Calu3 (cell line): ENCODE results near the gene SRMS. TPM values are rescaled to one million over a fixed set of nuclear protein-coding genes. Genes with fewer than 3 reads are reported as not detected.

Source experiments
- BruUV-seq: library from RNA; stranded (reverse); fragments of 400-500 nt; replicated peaks from 2 replicates; lab custom pipeline; 2021; lab: Mats Ljungman, UMichigan
- CTCF ChIA-PET: fragments of 300-600 bp; sonication (Branson Sonifier 250); formaldehyde crosslinking; loops from one replicate; lab custom pipeline; 2022; ENCODE audit warnings: antibody characterized with exemption; lab: Charles Lee
- DNase-seq: peaks from one replicate; pipeline ENCODE4 v3.0.0; 2022
- H3K27ac Mint-ChIP-seq: one replicate; pipeline ENCODE4 v1.8.0; 2022; ENCODE audit warnings: mixed read lengths; ENCODE audit not compliant: unreplicated experiment
- H3K27me3 Mint-ChIP-seq: one replicate; pipeline ENCODE4 v1.8.0; 2022; ENCODE audit warnings: mixed read lengths; ENCODE audit not compliant: unreplicated experiment
- H3K36me3 Mint-ChIP-seq: one replicate; pipeline ENCODE4 v1.8.0; 2022; ENCODE audit warnings: mild to moderate bottlenecking, moderate library complexity, mixed read lengths; ENCODE audit not compliant: insufficient read depth, unreplicated experiment
- H3K4me1 Mint-ChIP-seq: one replicate; pipeline ENCODE4 v1.8.0; 2022; ENCODE audit warnings: mild to moderate bottlenecking, low read depth, mixed read lengths; ENCODE audit not compliant: unreplicated experiment
- H3K4me3 Mint-ChIP-seq: one replicate; pipeline ENCODE4 v1.8.0; 2022; ENCODE audit warnings: mild to moderate bottlenecking, low read depth, moderate library complexity, mixed read lengths; ENCODE audit not compliant: unreplicated experiment
- H3K9me3 Mint-ChIP-seq: one replicate; pipeline ENCODE4 v1.8.0; 2022; ENCODE audit warnings: low read depth, mixed read lengths; ENCODE audit not compliant: unreplicated experiment
- intact Hi-C: fragments of 100-400 bp; cut with micrococcal nuclease; formaldehyde crosslinking; loops from one replicate; pipeline ENCODE4 v1.10.0; 2022; ENCODE audit not compliant: unreplicated experiment
- total RNA-seq: library from RNA; stranded (reverse); gene quantifications from 2 replicates; pipeline ENCODE4 v1.2.3, GENCODE V29; 2022
- TF ChIP-seq, protein P1 (sequence below): fragments of 200-600 bp; IDR thresholded peaks from one replicate; pipeline ENCODE4 v1.8.0; 2022; ENCODE audit warnings: antibody characterized with exemption; ENCODE audit not compliant: unreplicated experiment

Gene SRMS
- total RNA-seq, 1 experiment from 2014 or later: not detected

DNA sequence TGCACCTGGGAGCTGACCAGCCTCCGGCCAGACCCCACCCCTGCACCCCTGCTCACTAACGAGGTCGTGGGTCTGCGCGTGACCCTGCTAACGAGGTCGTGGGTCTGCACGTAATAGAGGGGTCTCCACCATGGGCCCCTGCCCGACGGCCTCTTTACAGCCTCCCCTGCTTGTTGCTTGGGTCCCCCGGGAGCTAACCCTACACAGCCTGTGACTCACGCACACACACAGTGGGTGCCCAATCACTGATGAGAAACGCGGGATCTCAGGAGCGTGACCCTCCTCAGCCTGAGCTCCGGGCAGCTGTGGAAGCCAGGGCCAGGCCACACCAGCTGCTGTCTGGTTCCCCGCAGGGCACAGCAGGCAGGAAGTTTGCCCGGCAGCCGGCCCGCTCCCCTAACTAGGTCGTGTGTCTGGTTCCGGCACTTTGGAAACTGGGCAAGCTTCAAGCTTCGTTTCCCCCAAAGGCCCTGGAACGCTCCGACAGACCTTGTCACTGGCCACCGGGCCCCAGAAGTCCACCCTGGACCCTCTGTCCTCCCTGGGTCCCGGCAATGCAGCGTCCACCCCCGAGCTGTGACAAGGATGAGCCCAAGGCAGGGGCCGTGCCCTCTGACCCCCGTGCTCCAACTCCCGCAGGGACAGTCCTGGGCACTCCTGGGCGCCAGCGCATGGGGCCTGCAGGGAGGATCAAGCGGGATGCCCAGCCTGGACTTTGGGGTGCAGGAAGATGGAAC, 11.1 kb downstream of the SRMS start:
- H3K9me3 Mint-ChIP-seq: no peaks in the 10 kb centered on the region
- peak; percentile 66 for DNase-seq
- TF ChIP-seq, protein P1, sequence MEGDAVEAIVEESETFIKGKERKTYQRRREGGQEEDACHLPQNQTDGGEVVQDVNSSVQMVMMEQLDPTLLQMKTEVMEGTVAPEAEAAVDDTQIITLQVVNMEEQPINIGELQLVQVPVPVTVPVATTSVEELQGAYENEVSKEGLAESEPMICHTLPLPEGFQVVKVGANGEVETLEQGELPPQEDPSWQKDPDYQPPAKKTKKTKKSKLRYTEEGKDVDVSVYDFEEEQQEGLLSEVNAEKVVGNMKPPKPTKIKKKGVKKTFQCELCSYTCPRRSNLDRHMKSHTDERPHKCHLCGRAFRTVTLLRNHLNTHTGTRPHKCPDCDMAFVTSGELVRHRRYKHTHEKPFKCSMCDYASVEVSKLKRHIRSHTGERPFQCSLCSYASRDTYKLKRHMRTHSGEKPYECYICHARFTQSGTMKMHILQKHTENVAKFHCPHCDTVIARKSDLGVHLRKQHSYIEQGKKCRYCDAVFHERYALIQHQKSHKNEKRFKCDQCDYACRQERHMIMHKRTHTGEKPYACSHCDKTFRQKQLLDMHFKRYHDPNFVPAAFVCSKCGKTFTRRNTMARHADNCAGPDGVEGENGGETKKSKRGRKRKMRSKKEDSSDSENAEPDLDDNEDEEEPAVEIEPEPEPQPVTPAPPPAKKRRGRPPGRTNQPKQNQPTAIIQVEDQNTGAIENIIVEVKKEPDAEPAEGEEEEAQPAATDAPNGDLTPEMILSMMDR: no peak
- H3K4me1 Mint-ChIP-seq: peaks cover 70% of the 10 kb centered on the region
- intact Hi-C loops: loop anchor here (5.0 kb wide), 3 partner anchors 41 to 436 kb away; no protein-coding TSS in a partner anchor
- CTCF ChIA-PET: interaction anchor here (0.6 to 3.2 kb wide), 13 partner anchors 10 to 444 kb away, joined by 3 to 37 read pairs (median 10); partner anchors contain the start of genes ARFRP1, HELZ2, PPDPF and PRPF6
- H3K4me3 Mint-ChIP-seq: peak overlapping the region; percentile 89
- no TSS peak for BruUV-seq
- H3K36me3 Mint-ChIP-seq: peaks cover 71% of the 10 kb centered on the region
- H3K27me3 Mint-ChIP-seq: no peaks in the 10 kb centered on the region
- H3K27ac Mint-ChIP-seq: peak overlapping the region; percentile 84

DNA sequence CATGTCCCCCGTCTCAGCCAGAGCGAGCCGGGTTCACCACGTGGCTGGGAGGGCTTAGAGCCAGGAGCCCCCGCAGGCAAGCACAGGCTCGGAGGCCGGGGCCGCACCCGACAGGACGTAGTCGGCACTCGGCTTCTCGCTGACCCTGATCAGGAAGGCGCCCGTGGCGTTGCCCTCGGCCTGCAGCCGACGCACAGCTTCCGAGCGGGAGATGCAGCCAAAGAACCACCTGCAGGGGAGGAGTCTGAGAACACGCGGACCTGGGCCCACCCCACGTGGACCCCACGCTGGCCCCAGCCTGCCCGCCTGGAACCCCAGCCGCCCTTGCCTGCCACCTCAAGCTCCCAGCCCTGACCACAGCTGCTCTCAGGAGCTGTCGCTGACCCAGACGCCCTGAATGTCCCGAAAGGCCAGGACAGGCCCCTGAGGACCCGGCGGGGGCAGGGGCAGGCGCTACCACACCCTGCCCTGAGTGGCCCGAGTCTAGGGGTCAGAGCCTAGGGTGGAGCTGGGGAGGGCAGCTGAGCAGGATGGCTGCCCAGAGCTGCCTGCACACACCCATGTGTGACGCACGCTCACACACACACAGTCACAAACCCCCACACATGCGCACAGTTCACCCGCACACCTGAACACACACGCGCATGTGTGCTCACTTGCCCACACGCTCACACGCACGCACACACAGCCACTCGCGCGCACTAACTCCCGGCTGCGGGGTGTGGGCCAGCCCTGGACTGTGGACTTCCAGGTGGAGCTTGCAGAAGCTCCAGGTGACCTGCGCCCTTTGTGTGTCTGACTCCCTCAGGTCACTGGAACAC, 12.5 kb downstream of the SRMS start:
- CTCF ChIA-PET: interaction anchor here (0.7 to 1.5 kb wide), 5 partner anchors 8 to 226 kb away, joined by 3 to 9 read pairs (median 3); no protein-coding TSS in a partner anchor
- peak overlapping the region; percentile 77 for H3K27ac Mint-ChIP-seq
- TF ChIP-seq, protein P1: no peak
- DNase-seq: peak; percentile 51
- peak overlapping the region; percentile 66 for H3K4me3 Mint-ChIP-seq
- intact Hi-C loops: loop anchor here (5.0 kb wide), 3 partner anchors 42 to 437 kb away; no protein-coding TSS in a partner anchor
- no peaks in the 10 kb centered on the region for H3K9me3 Mint-ChIP-seq
- peaks cover 81% of the 10 kb centered on the region for H3K36me3 Mint-ChIP-seq
- BruUV-seq: no TSS peak
- H3K4me1 Mint-ChIP-seq: peaks cover 68% of the 10 kb centered on the region
- H3K27me3 Mint-ChIP-seq: no peaks in the 10 kb centered on the region

DNA sequence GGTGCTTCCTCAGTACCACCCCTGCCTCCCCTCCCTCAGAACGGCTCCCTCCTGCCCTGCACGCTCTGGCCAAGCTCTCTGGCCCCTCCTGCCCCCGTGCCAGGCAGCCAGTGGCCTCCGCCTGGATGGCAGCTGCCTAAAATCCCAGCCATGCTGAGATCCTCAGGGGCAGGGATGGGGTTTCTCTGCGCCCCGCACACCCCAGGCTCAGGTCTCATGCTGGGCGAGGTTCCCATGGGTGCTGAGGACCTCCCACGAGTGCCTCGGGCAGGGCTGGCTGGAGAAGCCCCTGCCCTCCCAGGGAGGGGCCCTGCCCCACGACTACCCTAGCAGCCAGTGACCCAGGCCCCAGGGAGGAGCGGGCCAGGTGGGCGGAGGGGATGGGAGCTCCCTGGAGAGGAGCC, 13.1 kb downstream of the SRMS start:
- intact Hi-C loops: no loop called here
- H3K27ac Mint-ChIP-seq: peak overlapping the region; percentile 63
- BruUV-seq: no TSS peak
- CTCF ChIA-PET: interaction anchor here (0.7 to 1.2 kb wide), 3 partner anchors 50 to 225 kb away, joined by 3 to 9 read pairs (median 3); no protein-coding TSS in a partner anchor
- H3K27me3 Mint-ChIP-seq: no peaks in the 10 kb centered on the region
- TF ChIP-seq, protein P1: no peak
- H3K36me3 Mint-ChIP-seq: peaks cover 87% of the 10 kb centered on the region
- H3K9me3 Mint-ChIP-seq: no peaks in the 10 kb centered on the region
- peak overlapping the region; percentile 66 for H3K4me3 Mint-ChIP-seq
- H3K4me1 Mint-ChIP-seq: peaks cover 62% of the 10 kb centered on the region
- no peak for DNase-seq

DNA sequence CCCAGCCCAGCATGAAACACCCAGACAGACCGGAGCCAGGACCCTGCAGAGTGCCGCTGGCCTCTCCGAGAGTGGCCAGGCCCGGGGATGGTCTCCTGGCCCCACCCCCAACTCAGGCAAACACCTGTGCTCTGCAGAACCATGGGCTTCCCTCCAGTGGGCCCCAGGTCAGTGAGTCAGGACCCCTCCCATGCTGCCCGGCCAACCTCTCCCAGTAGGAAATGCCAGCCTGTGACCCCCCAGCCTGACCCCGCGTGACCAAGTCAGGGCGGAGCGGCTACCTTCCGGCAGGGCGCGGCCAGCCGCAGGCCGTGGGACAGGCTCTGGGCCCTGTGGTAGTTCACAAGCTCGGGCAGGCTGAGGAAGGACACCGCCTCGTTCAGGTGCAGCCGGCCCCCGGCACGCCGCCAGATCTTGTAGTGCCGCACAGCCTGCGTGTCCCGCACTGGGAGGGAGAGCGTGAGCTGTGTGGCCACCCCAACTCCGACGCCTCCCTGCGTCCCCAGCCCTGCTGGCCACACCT, 13.6 kb downstream of the SRMS start:
- BruUV-seq: no TSS peak
- CTCF ChIA-PET: interaction anchor here (0.7 to 1.2 kb wide), 3 partner anchors 50 to 225 kb away, joined by 3 to 9 read pairs (median 3); no protein-coding TSS in a partner anchor
- Mint-ChIP-seq H3K4me3 (peak overlapping the region; percentile 66), H3K27me3 (no peaks in the 10 kb centered on the region), H3K4me1 (peaks cover 57% of the 10 kb centered on the region), H3K27ac (peak overlapping the region; percentile 63), H3K36me3 (peaks cover 87% of the 10 kb centered on the region), H3K9me3 (no peaks in the 10 kb centered on the region)
- TF ChIP-seq, protein P1: no peak
- intact Hi-C loops: no loop called here
- DNase-seq: peak; percentile 89
